Measurements from ENCODE around the gene MYO1F. TPM values are rescaled to one million over a fixed set of nuclear protein-coding genes. Genes with fewer than 3 reads are reported as not detected.

The MYO1F gene
- total and polyA plus RNA-seq, 2 of the 13 experiments (the other 11 are each of a cell fraction or from before 2014, with no cell fraction given), result 0.09 to 0.13 TPM

- Histone ChIP-seq H3K79me2 (ENCODE audit: insufficient read depth, low read length) (no peaks in the 10 kb centered on the region), H2AFZ (ENCODE audit: low read length) (no peak overlapping the region), H3K4me3 (replicated peaks in 1 of 3; ENCODE audit: insufficient read depth in 1 of 3, low read depth in 2 of 3, low read length in 3 of 3) (no peak overlapping the region), H3K36me3 (replicated peaks in 1 of 2; ENCODE audit: control insufficient read depth in 1 of 2, insufficient read depth in 2 of 2, low read length in 2 of 2) (no peaks in the 10 kb centered on the region), H3K9me3 (ENCODE audit: low read length) (no peaks in the 10 kb centered on the region), H3K4me2 (ENCODE audit: low read depth, low read length) (no peak overlapping the region), H3K27me3 (ENCODE audit: control insufficient read depth in 1 of 2, insufficient read depth in 2 of 2, low read length in 2 of 2) (no peaks in the 10 kb centered on the region), H3K9ac (ENCODE audit: insufficient read depth, low read depth, low read length) (no peak overlapping the region), H3K27ac (ENCODE audit: extremely low read length, insufficient read depth, low read length) (no peak overlapping the region), H3K4me1 (ENCODE audit: insufficient read depth, low read length) (peaks cover 36% of the 10 kb centered on the region), H4K20me1 (ENCODE audit: insufficient read depth, low read length) (no peaks in the 10 kb centered on the region)
- DNase-seq (ENCODE audit: low spot score) (no peak), ATAC-seq (no peak), FAIRE-seq (no peak)
- intact Hi-C loops (cut with micrococcal nuclease; ENCODE audit: unreplicated experiment) (no loop called here), in situ Hi-C loops (cut with HindIII; ENCODE audit: extremely low pct_ligation_motif_present, low pct_unique_long_range_greater_than_20kb) (no loop called here)
- 95% methylated on average over 37 of the region's 45 CpGs for WGBS (ENCODE audit: low lambda C conversion rate)
- ChIA-PET POLR2A (interaction anchor here (1.0 to 4.0 kb wide), 3 partner anchors 12 to 88 kb away, joined by 3 to 125 read pairs (median 3); partner anchors contain the start of gene HNRNPM), CTCF (ENCODE audit: low intra/inter-chr PET ratio, low total read pairs) (no interaction called here)
- BruUV-seq (replicated peaks), result no TSS peak
- no peak for TF ChIP-seq CTCF (CRISPR knock-in tag; IDR thresholded peaks at IDR 0.05)
- TF ChIP-seq MIXL1 (CRISPR knock-in tag; IDR thresholded peaks at IDR 0.05), result no peak
- TF ChIP-seq RBFOX2 (IDR thresholded peaks at IDR 0.05; ENCODE audit: low read depth, low read length), result peak; percentile 55; the same call in 1 of the 2 replicates
- TF ChIP-seq HOMEZ (CRISPR knock-in tag; IDR thresholded peaks at IDR 0.05; ENCODE audit: low read depth), result no peak
- no peak for TF ChIP-seq STAG1 (CRISPR knock-in tag; IDR thresholded peaks at IDR 0.05)
Measured at GRCh38 chr19:8511573-8512101, 65.6 kb downstream of the MYO1F start.

All from HepG2 (cell line).